NCI-H1417 (cell line): ENCODE results near the gene ELAVL1.
A peak's percentile ranks its signal among the peaks of the same experiment; 100 is the strongest.

Experiments used
- DNase-seq, 3 experiments: peaks; one replicate each; lab custom pipeline; 2025; lab: John Stamatoyannopoulos, UW

Gene ELAVL1

DNA sequence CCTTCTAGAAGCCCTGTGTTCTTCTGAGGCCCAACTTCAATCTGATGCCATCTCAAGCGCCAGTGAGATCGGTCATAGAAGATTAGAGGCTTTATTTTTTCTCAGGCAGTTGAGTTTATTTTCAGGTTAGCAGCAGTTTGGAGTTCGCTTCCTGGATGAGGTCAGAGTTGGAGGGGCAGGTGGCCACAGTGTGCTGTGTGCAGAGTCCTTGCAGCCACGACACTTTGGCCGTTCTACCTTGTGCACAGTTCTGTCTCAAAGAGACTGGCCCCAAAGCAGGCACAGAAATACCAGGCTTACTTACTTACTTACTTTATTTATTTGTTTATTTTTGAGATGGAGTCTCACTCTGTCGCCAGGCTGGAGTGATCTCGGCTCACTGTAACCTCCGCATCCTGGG lies 15.9 kb upstream of the ELAVL1 start:
- DNase-seq: no peak

DNA sequence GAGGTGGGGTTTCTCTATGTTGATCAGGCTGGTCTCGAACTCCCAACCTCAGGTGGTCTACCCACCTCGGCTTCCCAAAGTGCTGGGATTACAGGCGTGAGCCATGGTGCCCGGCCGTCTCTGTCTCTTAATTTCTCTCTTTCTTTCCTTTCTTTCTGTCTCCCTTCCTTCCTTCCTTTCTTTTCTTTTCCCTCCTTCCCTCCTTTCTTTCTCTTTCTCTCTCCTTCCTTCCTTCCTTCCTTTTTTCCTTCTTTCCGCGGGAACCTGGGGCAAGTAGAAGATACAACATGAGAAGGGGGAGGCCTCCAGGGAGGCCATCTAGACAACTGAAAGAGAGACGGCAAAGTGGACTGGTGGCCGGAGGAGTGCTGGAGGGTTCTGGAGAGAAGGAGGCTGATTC lies 15.2 kb upstream of the ELAVL1 start:
- DNase-seq: no peak

DNA sequence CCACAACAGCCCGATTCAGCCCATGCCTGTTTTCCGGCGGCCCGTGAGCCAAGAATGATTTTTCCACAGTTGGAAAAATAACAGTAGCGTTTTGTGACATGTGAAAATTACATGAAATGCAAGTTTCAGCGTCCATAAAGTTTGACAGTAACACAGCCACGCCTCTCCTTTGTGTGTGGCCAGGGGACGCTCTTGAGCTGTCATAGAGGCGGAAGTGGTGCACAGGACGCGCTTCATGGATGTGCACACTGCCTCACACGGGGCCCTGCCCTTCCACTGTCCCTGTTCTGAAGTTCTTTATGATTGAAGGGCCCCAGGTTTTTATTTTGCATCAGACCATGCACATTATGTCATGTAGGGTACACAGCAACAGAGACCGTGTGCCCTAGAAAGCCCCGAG lies 12.4 kb upstream of the ELAVL1 start:
- no peak for DNase-seq

DNA sequence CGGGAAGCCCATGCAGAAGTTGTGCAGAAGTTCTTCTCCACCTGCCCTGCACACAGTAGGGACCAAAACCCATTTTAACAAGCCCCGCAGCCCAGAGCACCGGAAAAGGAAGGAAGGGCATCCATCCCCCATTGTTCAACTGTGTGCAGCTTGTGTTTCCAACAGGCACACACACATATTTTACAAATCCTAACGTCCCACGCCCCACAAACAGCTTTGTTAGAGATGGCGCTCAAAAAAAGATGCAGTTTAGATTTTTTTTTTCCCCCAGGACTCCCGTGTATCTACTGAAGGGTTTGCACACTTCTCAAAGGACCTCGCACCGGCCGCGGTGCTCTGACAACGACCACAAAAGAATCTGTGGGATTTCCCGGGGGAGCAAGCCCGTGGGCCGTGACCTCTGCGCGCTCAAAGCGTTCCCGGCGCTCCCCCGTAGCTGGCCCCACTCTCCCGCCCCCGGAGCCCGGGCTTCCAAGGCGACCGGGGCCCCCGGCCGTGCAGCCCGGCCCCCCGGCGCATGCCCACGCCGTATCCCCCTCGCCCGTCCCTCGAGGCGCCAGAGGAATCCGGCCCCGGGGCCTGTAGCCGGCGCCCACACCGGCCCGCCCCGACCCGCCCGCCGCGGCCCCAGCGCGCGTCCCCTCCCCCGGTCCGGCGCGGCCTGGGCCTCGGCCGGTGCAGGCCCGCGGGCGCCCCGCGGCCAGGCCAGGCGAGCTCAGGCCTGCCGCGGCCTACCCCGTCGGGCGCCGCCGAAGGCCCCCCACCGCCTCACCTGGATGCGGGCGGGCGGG lies 523 bp downstream of the ELAVL1 start:
- peak in 2 of 3 experiments; percentile 46 to 60 for DNase-seq

DNA sequence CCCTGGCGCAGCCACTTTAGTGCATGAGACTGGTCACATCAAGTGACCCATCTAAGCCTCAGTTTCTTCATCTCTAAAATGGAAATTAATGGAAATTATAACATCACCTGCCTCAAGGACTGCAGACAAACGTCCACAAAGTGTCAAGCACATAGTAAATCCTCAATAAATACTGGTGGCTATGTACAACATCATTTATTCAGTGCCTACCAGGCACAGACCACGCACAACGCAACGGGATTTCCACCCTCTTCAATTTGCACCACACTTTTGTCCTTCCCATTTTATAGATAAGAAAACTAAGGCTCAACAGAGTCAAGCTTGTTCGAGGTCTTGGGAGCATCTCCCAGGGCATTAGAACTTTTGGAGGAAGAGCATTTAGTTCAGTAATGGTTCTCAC lies 1.4 kb downstream of the ELAVL1 start:
- no peak for DNase-seq

DNA sequence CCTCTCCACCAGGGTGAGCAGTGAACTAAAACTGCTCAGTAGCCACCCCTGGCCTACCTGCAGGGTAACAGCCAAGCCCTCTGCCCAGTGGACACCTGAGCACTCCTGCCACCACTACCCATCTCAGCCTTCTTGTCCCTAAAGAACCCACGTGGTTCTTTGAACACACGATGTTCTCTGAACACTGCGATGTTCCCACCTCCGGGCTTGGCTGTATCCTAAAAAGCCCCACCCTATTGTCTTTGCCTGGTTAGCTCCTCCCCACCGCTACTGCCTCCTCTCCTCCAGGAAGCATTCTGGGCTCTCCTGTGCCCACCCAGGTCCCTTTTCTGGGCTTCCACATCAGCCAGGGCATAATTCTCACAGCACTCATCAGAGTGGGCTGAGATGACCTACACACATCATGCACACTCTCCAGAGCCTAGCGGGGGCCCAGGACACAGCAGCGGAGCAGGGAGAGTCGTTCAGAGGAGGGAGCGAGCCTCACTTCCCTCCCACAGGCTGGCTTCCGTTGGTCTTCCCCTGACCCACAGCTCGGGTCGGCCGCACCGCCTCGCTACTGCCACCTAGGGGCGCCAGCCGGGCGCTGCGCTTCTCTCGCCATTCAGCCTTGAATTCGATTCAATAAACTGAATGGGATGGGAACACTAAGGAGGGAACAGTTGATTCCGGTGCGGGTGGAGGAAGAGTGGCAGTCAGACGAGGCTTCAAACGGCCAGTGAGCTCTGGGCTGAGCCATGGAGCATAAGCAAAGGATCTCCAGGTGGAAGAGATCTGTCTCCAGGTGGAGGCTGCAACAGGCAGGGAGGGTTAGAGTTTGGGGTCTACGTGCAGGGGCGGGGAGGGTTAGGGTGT lies 3.2 kb downstream of the ELAVL1 start:
- peak; percentile 32 to 61 (median 48) for DNase-seq

DNA sequence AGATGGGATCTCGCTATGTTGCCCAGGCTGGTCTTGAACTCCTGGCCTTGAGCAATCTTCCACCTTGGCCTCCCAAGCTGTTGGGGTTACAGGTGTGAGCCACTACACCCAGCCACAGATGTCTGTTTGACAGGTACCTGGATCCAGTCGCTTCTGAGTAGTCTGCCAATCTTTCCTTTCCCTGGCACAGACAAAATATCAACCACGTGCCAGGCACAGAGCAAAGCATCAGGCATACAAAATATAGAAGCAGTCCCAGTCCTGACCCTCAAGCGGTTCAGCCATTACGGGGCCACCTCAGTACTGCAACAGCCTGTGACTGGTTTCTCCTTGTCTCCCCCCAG lies 3.8 kb downstream of the ELAVL1 start:
- no peak for DNase-seq

DNA sequence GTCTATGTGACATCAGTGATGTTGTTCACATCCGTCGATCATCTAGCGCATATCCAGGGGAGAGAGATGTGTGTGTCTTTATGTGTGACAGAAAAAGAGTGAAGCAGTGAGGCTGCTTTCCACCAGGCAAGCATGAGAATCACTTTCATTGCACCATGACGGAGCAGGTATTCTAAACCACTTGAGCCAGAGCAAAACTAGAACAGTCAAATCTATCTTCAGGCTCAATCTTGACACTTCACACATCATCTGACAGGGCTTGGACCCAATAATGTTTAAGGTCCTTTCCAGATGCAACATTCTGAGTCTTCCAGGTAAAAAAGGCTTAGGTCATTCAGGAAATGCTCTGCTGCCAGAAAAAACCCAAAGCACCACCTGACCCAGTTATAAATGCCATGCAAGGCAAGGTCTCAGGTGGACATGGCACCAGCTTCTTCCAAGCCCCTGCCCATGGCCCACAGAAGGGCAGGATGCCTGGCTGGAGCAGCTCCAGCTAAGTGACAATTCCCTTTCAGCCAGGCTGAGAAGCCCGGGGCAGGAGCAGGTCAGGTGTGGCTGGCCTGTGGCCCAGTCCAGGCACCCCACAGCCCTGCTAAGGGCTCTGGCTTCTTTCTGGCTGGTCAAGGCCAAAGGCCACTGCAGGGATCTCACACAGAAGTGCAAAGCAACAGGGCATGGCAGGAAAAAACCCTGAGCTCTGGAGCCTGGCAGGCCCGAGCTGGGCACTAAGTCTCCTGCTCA lies 5.0 kb downstream of the ELAVL1 start:
- peak in 1 of 3 experiments; percentile 11 for DNase-seq

DNA sequence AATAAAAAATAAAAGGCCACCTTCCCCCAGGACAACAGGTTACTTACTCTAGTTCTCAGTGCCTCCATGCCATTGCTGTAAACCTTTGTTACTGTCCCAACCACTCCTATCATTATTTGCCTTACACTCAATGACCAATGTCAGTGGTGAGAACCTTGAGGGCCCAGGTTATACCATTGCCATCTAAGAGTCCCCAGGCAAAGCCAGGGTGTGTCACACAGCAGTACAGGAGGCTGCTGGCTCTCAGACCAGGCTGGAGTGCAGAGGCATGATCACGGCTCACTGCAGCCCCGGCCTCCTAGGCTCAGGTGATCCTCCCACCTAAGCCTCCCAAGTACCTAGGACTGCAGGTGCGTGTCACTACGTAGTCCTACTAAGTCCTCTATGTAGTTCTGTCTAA lies 6.1 kb downstream of the ELAVL1 start:
- no peak for DNase-seq

DNA sequence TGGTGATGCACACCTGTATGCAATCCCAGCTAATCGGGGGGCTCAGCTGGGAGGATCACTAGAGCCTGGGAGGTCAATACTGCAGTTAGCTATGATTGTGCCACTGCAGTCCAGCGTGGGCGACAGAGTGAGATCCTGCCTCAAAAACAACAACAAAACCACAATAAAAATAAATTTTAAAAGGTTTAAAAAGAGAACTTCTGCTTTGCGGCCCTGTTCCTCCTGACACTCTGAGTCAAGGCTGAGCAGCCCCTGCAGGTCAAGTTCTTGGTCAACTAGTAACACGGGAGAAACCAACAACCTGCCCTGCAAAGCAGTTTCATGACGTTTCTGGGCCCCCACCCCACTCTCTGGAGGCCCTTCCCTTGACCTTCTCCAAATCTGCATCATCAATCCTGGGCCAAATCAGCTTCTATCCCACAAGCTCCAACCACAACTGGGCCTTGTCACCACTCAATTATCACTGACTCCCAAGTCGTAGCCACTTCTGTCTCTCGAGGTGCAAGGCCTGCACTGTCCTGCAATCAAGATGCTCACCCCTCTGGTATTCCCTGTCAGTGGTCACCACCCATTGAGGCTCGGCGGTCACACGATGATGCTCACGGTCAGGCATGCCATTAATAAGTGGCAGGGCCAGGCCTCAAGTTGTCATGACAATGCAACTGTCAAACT lies 7.5 kb downstream of the ELAVL1 start:
- DNase-seq: no peak

DNA sequence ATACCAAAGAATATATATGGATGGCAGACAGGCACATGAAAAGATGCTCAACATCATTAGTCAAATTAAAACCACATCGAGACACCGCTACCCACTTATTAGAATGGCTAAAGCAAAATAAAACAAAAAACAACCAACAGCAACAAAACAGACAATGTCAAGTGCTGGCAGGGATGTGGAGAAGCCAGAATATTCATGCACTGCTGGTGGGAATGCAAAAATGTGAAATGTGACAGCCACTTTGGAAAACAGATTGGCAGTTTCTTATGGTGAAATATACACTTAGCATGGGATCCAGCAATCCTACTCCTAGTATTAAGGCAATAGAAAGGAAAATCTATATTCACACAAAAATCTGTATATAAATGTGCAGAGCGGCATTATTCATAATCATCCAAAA lies 8.6 kb downstream of the ELAVL1 start:
- no peak for DNase-seq

DNA sequence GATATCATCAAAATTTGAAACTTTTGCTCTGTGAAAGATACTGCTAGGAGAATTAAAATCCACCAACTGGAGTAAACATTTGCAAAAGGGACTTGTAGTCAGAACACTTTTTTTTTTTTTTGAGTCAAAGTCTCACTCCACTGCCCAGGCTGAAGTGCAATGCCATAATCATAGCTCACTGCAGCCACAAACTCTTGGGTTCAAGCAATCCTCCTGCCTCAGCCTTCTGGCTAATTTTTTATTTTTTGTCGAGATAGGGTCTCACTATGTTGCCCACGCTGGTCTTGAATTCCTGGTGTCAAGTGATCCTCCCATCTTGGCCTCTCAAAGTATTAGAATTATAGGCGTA lies 9.7 kb downstream of the ELAVL1 start:
- no peak for DNase-seq

DNA sequence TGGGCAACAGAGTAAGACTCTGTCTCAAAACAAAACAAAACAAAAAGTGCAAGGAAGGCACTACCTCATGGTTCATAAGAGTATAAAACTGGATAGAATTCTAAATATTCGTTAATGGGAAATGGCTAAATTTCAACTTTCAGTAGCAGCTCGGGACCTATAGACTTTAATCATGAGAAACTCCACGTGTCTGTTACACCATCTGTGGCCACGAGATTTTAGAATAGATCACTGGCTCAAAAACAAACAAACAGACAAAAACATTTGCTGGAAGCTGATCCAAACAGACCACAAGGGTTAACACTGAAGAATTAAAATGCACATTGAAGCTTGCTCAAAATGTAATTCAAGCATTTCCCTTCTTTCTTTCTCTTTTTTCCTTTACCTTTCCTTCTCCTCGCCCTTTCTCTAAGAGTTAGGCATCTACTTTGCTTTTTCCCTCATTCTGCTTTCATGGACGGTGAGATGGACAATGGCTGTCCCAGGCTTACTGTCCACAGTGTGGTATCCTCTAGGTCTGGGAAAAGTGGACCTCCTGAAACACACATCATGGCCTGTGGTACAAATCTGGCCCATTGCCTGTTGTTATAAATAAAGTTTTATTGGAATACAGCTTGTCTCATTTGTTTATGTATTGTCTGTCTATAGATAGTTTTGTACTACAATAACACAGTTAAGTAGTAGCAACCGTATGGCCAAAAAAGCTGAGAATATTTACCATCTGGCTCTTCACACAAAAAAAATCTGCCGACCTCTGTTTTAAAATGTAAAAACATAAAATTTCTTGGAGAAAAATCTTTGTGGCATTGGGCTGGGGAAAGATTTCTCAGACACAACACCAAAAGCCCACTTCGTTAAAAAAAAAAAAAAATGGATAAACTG lies 10.3 kb downstream of the ELAVL1 start:
- DNase-seq: no peak

DNA sequence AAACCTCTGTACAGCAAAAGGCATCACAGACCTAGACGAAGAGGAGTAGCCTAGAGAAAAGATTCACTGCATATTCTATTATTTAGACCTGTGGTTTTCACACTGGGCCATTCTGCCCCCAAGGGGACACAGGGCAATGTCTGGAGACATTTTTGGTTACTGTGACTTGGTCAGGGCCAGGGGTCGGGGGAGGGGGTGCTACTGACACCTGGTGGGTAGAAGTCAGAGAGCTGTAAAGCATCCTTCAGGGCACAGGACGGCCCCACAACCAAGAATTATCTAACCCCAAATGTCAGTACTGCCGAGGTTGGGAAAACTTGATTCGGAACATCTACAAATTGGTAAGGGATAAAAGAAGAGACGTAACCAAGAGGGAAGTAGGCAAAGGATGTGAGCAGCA lies 11.3 kb downstream of the ELAVL1 start:
- DNase-seq: no peak

DNA sequence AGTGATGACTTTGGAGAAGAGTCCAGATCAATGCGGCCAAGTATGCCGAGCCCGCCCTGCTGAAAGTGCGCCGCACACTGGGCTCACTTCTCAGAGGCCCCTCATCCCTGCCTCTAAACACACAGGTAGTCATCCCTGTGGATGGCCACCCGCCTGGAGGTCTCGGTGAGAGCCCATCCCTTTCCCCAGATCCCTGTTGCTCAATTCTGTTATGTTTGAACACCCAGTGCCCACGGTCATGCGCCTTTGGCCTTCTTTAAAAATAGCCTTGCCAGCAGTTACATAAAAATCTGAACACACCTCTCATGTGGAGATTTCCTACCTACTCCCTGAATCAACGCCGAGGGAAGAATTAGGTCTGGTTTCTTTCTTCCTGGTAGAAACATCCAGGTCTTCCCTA lies 11.9 kb downstream of the ELAVL1 start:
- DNase-seq: no peak

DNA sequence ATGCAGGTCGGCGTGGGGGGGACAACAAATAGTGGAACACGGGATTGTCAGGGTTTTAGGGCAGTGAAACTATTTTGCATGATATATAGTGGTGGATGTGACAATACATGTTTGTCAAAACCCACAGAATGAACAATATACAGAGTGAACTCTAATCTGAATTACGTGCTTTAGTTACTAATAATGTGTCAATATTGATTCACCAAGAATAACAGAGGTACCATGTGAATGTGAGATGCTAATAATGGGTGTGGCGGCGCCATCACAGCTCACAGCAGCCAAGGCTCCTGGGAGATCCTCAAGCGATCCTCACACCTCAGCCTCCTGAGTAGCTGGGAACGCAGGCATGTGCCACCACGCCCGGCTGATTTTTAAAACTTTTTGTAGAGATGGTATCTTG lies 12.9 kb downstream of the ELAVL1 start:
- no peak for DNase-seq

DNA sequence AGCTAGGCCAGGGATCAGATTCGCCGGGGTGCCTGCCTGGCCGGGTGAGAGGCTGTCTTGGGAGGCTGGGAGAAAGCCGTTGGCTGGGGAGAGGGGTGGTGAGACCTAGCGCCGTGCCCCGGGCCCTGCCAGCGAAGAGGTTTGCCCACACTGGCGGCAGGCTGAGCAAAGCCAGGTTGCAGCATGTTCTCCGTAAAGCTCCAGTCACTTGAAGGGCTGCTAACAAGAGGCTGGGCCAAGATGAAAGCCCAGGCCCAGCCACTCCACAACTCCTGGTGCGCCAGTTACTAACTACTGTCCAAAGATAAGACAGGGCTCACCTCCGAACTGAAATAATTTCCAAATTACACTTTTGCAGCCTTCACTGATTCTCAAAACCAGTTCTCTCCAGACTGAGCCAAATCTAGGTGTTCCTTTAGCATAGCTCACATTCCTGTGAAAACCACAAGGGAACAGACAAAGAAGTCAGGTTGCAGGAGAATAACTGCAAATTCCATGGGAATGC lies 16.3 kb downstream of the ELAVL1 start:
- DNase-seq: no peak

DNA sequence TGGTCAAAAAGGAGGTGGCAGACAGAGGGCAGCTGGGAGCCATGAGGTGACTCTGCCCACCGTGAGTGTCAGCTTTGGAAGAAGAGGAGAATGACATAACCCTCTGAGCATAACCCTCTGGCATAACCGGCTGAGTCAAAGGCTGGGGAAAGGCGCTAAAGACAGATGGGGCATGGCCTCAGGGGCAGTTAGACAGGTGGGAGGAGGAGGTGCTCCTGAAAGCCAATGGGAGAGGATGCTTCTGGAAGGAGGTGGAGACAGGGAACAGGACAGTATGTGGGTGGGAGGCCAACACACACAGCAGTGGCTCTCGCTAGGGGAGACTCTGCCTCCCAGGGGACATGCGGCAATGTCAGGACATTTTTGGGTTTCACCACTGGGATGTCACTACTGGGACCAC lies 17.1 kb downstream of the ELAVL1 start:
- DNase-seq: no peak

DNA sequence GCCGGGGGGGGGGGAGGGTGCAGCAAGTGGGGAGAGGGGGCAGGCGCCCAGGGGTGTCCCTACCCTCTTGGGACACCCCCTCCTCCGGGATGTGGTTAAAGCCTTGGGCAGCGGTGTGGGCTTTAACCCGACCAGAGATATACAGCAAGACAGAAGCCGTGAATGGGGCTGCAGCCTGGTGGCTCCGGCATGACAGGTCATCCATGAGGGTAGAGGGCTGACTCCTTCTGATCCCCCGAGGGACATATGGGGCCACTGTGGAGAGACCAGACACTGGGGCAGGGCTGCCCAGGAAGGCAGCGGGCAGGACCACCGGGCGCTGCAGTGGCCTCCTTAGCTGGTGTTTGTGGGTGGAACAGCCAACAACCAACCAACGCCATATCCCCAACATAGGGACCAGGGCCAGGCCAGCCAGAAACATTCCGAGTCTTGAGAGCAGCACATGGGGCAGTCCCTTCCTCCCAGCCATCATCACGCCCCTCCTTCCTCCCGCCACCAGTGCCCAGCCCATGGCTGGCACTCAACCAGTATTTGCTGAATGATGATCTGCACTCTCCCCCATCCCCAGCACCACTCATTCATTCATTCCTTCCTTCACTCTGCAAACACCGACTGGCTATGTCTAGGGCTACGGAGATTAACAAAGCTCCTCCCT lies 18.2 kb downstream of the ELAVL1 start:
- DNase-seq: no peak

DNA sequence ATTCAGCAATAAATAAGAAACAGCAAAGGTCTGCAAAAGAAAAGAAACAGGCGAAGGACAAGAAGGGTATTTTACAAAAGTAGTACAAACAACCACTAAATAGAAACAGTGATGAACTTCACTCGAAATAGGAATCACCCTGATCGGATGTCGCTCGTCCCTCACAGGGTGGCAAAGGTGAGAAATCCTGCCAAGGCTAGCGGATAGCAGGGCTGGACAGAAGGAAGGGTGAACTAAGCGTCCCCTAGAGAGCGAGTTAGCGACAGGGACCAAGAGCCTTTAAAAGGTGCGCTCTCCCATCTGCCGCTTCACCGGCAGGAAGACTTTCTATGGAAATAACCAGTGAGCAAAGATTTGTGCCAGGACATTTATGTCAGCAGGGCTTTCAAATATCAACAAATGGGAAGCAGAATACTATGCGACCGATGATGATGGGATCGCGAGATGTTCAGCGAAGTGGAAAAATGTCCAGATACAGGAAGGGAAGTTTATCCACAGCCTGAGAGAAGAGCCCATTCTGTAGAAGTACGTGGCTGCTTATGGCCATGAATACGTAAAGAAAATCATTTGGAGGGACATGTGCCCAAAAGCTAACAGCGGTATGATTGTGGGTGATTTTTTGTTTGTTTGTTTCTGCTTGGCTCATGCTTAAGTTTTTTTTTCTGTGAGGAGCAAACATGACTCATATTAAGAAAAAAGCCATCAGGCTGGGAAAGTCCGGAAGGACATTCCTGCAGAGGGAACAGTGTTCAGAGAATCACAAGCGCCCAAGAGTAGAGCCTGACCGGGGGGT lies 18.9 kb downstream of the ELAVL1 start:
- DNase-seq: no peak
